ENCODE data around the gene GDI2.

Gene GDI2

DNA sequence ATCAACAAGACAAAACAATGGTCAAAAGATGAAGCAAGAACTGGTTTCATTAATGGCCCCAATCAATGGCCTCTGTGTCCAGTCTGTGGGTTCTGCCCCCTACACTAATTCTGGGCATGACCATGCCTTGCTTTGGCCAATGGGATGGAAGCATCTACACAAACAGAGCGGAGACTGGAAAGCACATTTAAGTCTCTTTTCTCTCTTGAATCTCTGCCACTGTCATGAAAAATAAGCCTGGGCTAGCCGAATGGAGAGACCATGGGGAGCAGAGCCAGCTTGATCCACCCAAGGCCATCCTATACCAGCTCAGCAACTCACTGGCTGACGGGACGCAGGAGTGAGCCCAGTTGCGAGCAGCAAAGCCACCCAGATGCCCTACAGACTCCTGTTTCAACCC lies 45.6 kb upstream of the GDI2 start:
- peaks cover 3% of the 10 kb centered on the region; the same call in 1 of the 2 replicates for H3F3A ChIP-seq (ENCODE audit: insufficient read depth, low read length)
- H3K9me2 ChIP-seq (replicated peaks; ENCODE audit: insufficient read depth, low read length) = no peaks in the 10 kb centered on the region
- H3K36me3 ChIP-seq (replicated peaks; ENCODE audit: insufficient read depth, low read length) = no peaks in the 10 kb centered on the region
- no peaks in the 10 kb centered on the region for H4K20me1 ChIP-seq (ENCODE audit: insufficient read depth, low read length)
- no peak overlapping the region for H3K9ac ChIP-seq (ENCODE audit: low read length)
- H3K27ac ChIP-seq (ENCODE audit: low read length) = no peak overlapping the region
- no peak for DNase-seq
- no peak overlapping the region for H3K4me3 ChIP-seq (ENCODE audit: low read length)
- no peaks in the 10 kb centered on the region for H3K27me3 ChIP-seq (replicated peaks; ENCODE audit: insufficient read depth, low read length)
- H3K9me3 ChIP-seq (replicated peaks; ENCODE audit: insufficient read depth, low read length) = no peaks in the 10 kb centered on the region
- no peaks in the 10 kb centered on the region for H3K4me1 ChIP-seq (ENCODE audit: low read length)
- TF ChIP-seq EZH2 (optimal IDR thresholded peaks at IDR 0.05; ENCODE audit: low read depth, low read length) (no peak), EZH2phosphoT487 (IDR thresholded peaks at IDR 0.05; ENCODE audit: low read length) (no peak)
- TF ChIP-seq, protein P1, sequence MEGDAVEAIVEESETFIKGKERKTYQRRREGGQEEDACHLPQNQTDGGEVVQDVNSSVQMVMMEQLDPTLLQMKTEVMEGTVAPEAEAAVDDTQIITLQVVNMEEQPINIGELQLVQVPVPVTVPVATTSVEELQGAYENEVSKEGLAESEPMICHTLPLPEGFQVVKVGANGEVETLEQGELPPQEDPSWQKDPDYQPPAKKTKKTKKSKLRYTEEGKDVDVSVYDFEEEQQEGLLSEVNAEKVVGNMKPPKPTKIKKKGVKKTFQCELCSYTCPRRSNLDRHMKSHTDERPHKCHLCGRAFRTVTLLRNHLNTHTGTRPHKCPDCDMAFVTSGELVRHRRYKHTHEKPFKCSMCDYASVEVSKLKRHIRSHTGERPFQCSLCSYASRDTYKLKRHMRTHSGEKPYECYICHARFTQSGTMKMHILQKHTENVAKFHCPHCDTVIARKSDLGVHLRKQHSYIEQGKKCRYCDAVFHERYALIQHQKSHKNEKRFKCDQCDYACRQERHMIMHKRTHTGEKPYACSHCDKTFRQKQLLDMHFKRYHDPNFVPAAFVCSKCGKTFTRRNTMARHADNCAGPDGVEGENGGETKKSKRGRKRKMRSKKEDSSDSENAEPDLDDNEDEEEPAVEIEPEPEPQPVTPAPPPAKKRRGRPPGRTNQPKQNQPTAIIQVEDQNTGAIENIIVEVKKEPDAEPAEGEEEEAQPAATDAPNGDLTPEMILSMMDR (IDR thresholded peaks at IDR 0.05; ENCODE audit: low read length) = no peak
- H3K79me2 ChIP-seq (ENCODE audit: low read length) = no peaks in the 10 kb centered on the region
- no peak overlapping the region for H3K4me2 ChIP-seq (ENCODE audit: low read depth, low read length)
- H2AFZ ChIP-seq (ENCODE audit: low read length) = no peak overlapping the region

DNA sequence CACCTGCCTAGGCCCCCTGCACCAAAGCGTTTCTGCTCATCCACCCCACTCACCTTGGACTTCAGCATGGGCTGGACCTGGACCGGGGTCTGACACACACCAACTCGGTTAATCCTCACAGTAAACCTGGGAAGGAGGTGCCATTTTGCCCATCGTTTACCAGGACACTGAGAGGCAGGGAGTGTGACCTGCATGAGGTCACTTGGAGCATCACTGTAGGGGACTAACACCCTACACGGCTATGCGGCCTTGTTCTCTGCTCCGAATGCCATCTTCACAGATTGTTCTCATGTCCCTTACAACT lies 43.4 kb upstream of the GDI2 start:
- H3K36me3 ChIP-seq (replicated peaks; ENCODE audit: insufficient read depth, low read length) = no peaks in the 10 kb centered on the region
- no peak overlapping the region for H2AFZ ChIP-seq (ENCODE audit: low read length)
- H3K4me1 ChIP-seq (ENCODE audit: low read length) = 0 out of 2 replicates have a peak, but pooled peaks cover 3% of the 10 kb centered on the region
- no peaks in the 10 kb centered on the region for H3F3A ChIP-seq (ENCODE audit: insufficient read depth, low read length)
- H3K4me2 ChIP-seq (ENCODE audit: low read depth, low read length) = no peak overlapping the region
- no peaks in the 10 kb centered on the region for H3K27me3 ChIP-seq (replicated peaks; ENCODE audit: insufficient read depth, low read length)
- H3K79me2 ChIP-seq (ENCODE audit: low read length) = no peaks in the 10 kb centered on the region
- H4K20me1 ChIP-seq (ENCODE audit: insufficient read depth, low read length) = no peaks in the 10 kb centered on the region
- TF ChIP-seq EZH2 (optimal IDR thresholded peaks at IDR 0.05; ENCODE audit: low read depth, low read length) (no peak), EZH2phosphoT487 (IDR thresholded peaks at IDR 0.05; ENCODE audit: low read length) (no peak)
- TF ChIP-seq, protein P1 (IDR thresholded peaks at IDR 0.05; ENCODE audit: low read length) = no peak
- H3K4me3 ChIP-seq (ENCODE audit: low read length) = no peak overlapping the region
- H3K9ac ChIP-seq (ENCODE audit: low read length) = no peak overlapping the region
- H3K9me3 ChIP-seq (replicated peaks; ENCODE audit: insufficient read depth, low read length) = no peaks in the 10 kb centered on the region
- H3K9me2 ChIP-seq (replicated peaks; ENCODE audit: insufficient read depth, low read length) = no peaks in the 10 kb centered on the region
- no peak overlapping the region for H3K27ac ChIP-seq (ENCODE audit: low read length)
- no peak for DNase-seq

DNA sequence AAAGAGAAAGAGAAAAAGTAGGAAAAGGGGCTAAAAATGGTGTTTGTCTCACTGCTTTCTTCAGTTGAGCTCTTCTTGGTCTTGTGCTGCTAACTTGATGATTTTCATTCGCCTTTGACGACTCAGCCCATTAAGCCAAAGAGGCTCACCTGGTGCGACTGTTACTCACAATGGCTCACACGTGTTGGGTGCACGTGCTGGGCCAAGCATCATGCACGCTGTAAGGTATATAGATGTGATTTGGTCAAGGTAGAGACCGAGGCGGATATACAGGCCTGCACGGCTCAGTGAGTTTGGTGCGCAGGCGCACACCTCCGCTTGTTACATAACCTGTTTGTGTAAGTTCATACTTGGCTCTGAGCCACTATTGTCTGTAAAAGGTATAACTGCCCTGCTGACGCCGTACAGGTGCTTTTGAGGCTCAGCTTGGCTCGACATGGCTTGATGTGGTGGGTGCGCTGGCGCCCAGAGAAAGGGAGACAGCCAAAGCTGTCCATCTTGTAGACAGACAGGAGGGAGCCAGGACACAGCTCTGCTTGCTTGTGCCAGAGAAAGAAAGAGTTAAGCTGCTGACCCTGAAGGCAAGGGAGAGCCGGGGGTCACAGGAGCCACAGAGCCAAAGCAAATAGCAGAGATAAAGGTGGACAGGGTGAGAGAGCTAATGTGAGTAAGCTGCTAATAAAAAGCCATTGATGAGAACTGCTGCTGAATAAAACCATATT lies 42.9 kb upstream of the GDI2 start:
- Histone ChIP-seq H3K9me3 (replicated peaks; ENCODE audit: insufficient read depth, low read length) (no peaks in the 10 kb centered on the region), H4K20me1 (ENCODE audit: insufficient read depth, low read length) (no peaks in the 10 kb centered on the region), H3K4me1 (ENCODE audit: low read length) (0 out of 2 replicates have a peak, but pooled peaks cover 3% of the 10 kb centered on the region), H3K9me2 (replicated peaks; ENCODE audit: insufficient read depth, low read length) (no peaks in the 10 kb centered on the region), H3K36me3 (replicated peaks; ENCODE audit: insufficient read depth, low read length) (no peaks in the 10 kb centered on the region), H3K4me2 (ENCODE audit: low read depth, low read length) (no peak overlapping the region), H3F3A (ENCODE audit: insufficient read depth, low read length) (no peaks in the 10 kb centered on the region), H3K79me2 (ENCODE audit: low read length) (no peaks in the 10 kb centered on the region), H3K9ac (ENCODE audit: low read length) (no peak overlapping the region), H3K27ac (ENCODE audit: low read length) (no peak overlapping the region), H2AFZ (ENCODE audit: low read length) (no peak overlapping the region), H3K4me3 (ENCODE audit: low read length) (no peak overlapping the region), H3K27me3 (replicated peaks; ENCODE audit: insufficient read depth, low read length) (no peaks in the 10 kb centered on the region)
- no peak for TF ChIP-seq EZH2phosphoT487 (IDR thresholded peaks at IDR 0.05; ENCODE audit: low read length)
- TF ChIP-seq, protein P1 (IDR thresholded peaks at IDR 0.05; ENCODE audit: low read length) = no peak
- no peak for TF ChIP-seq EZH2 (optimal IDR thresholded peaks at IDR 0.05; ENCODE audit: low read depth, low read length)
- no peak for DNase-seq

Measured in MM.1S (cell line).